GM23338 (cell line): ENCODE measurements around the gene VSTM2L. TPM values are rescaled to one million over a fixed set of nuclear protein-coding genes. Genes with fewer than 3 reads are reported as not detected.

ENCODE experiments used
- ATAC-seq: fragments of 200-7000 bp; cut with Tn5 transposase; 3 replicates; pipeline ENCODE4 v1.9.1; 2020
- DNase-seq: peaks from one replicate; pipeline ENCODE4 v3.0.0-alpha.2; 2015; ENCODE audit warnings: low spot score
- H2AFZ ChIP-seq: fragments of 200-600 bp; sonication (generic); 2 replicates; pipeline ENCODE4 v1.8.0; 2016; ENCODE audit warnings: antibody characterized with exemption, mild to moderate bottlenecking, moderate library complexity
- H3F3A ChIP-seq: fragments of 200-600 bp; sonication (generic); replicated peaks from 2 replicates; pipeline ENCODE4 v1.8.0; 2017; ENCODE audit warnings: antibody characterized with exemption, mixed run types, low read depth
- H3K27ac ChIP-seq: fragments of 200-600 bp; sonication (generic); 2 replicates; pipeline ENCODE4 v1.6.1; 2016; ENCODE audit warnings: low read depth
- H3K27me3 ChIP-seq: fragments of 200-600 bp; sonication (generic); 2 replicates; pipeline ENCODE4 v1.8.0; 2016; ENCODE audit warnings: mild to moderate bottlenecking, mixed run types, moderate library complexity; ENCODE audit not compliant: insufficient read depth
- H3K36me3 ChIP-seq: fragments of 200-600 bp; sonication (generic); 2 replicates; pipeline ENCODE4 v1.8.0; 2016; ENCODE audit warnings: mild to moderate bottlenecking; ENCODE audit not compliant: insufficient read depth
- H3K4me1 ChIP-seq: fragments of 200-600 bp; sonication (generic); 2 replicates; pipeline ENCODE4 v1.8.0; 2016; ENCODE audit warnings: mild to moderate bottlenecking, moderate library complexity; ENCODE audit not compliant: insufficient read depth
- H3K4me2 ChIP-seq: fragments of 200-600 bp; sonication (generic); 2 replicates; pipeline ENCODE4 v1.7.1; 2017; ENCODE audit warnings: mixed run types
- H3K4me3 ChIP-seq: fragments of 200-600 bp; sonication (generic); 2 replicates; pipeline ENCODE4 v1.6.1; 2016; ENCODE audit warnings: mixed run types
- H3K79me2 ChIP-seq: fragments of 200-600 bp; sonication (generic); replicated peaks from 2 replicates; pipeline ENCODE4 v1.8.0; 2017; ENCODE audit warnings: mild to moderate bottlenecking; ENCODE audit not compliant: insufficient read depth
- H3K9me2 ChIP-seq: fragments of 200-600 bp; sonication (generic); 2 replicates; pipeline ENCODE4 v1.8.0; 2017; ENCODE audit not compliant: insufficient read depth
- H4K20me1 ChIP-seq: fragments of 200-600 bp; sonication (generic); replicated peaks from 2 replicates; pipeline ENCODE4 v1.8.0; 2017; ENCODE audit warnings: mild to moderate bottlenecking; ENCODE audit not compliant: insufficient read depth
- H3K27ac Mint-ChIP-seq: 2 replicates; pipeline ENCODE4 v1.8.0; 2020; ENCODE audit warnings: inconsistent platforms, mild to moderate bottlenecking, moderate library complexity, mixed read lengths
- H3K27me3 Mint-ChIP-seq: 3 replicates; pipeline ENCODE4 v1.8.0; 2022; ENCODE audit warnings: low read depth, mild to moderate bottlenecking, moderate library complexity, mixed read lengths, inconsistent platforms; ENCODE audit not compliant: insufficient read depth, poor library complexity
- H3K36me3 Mint-ChIP-seq: 3 replicates; pipeline ENCODE4 v1.8.0; 2021; ENCODE audit warnings: low read depth, mild to moderate bottlenecking, inconsistent platforms, moderate library complexity, mixed read lengths
- H3K4me1 Mint-ChIP-seq: 3 replicates; pipeline ENCODE4 v1.8.0; 2020; ENCODE audit warnings: mild to moderate bottlenecking, inconsistent platforms, mixed read lengths
- H3K4me3 Mint-ChIP-seq: 3 replicates; pipeline ENCODE4 v1.8.0; 2021; ENCODE audit warnings: moderate library complexity, mild to moderate bottlenecking, inconsistent platforms, mixed read lengths
- H3K9me3 Mint-ChIP-seq: 3 replicates; pipeline ENCODE4 v1.8.0; 2020; ENCODE audit warnings: moderate library complexity, mild to moderate bottlenecking, inconsistent platforms, mixed read lengths
- EZH2 ChIP-seq: fragments of 200-600 bp; sonication (generic); IDR thresholded peaks from one replicate; pipeline ENCODE4 v1.8.0; 2017; ENCODE audit warnings: antibody characterized with exemption, mild to moderate bottlenecking, low read depth; ENCODE audit not compliant: unreplicated experiment
- EZH2phosphoT487 ChIP-seq: fragments of 200-600 bp; sonication (generic); IDR thresholded peaks from one replicate; pipeline ENCODE4 v1.8.1; 2018; ENCODE audit warnings: antibody characterized with exemption; ENCODE audit not compliant: unreplicated experiment
- polyA plus RNA-seq: library from polyadenylated mRNA; unstranded; fragments of >200 nt; fragmentation: Nextera tagmentation; extraction: Ambion mirVana; gene quantifications from 2 replicates; pipeline ENCODE4 v1.2.1, GENCODE V29; 2016
- total RNA-seq: library from RNA; depleted of rRNA; stranded (reverse); fragments of >200 nt; shearing (Covaris generic); gene quantifications from 2 replicates; pipeline ENCODE4 v1.2.3, GENCODE V29; 2014
- TF ChIP-seq, protein P1 (sequence below), 2 experiments: fragments of 200-600 bp in 1 of 2; sonication (generic) in 1 of 2; conservative IDR thresholded peaks; 2 replicates each; pipeline versions ENCODE4 v1.5.1 to v1.6.1; 2016 to 2017; ENCODE audit warnings: antibody characterized with exemption in 2 of 2, low read depth in 2 of 2, mild to moderate bottlenecking in 2 of 2, moderate library complexity in 1 of 2
- TF ChIP-seq, protein P2 (sequence below): fragments of 250-450 bp; sonication (Bioruptor Pico); IDR thresholded peaks from 2 replicates; pipeline ENCODE4 v1.5.0; 2020; ENCODE audit warnings: mild to moderate bottlenecking, moderate library complexity

VSTM2L gene
- total and polyA plus RNA-seq, 2 experiments from 2014 or later = 0.60 to 1.9 TPM

DNA sequence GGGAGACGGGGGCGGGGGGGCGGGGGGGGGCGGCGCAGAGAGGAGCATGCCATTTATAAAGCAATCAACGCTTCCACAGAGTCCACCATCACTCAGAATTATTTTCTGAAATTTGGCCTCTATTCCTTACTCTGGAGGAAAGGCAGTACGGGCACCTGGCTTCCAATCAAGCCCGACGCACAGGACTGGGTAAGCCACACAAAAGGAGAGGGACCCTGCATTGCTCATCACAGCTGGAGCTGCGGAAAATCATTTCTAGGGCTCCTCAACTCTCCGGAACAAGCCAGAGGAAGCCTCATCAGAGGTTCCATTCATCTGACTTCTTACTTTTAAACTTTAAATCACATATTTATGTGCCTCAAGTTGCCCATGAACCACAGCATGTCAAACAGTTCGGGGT, 74.4 kb downstream of the VSTM2L start:
- no peaks in the 10 kb centered on the region for H3F3A ChIP-seq
- no peaks in the 10 kb centered on the region; the same call in 1 of the 2 replicates for H3K27me3 ChIP-seq
- H3K4me1 Mint-ChIP-seq = peaks cover 34% of the 10 kb centered on the region
- no peak overlapping the region for H2AFZ ChIP-seq
- no peaks in the 10 kb centered on the region for H4K20me1 ChIP-seq
- H3K27ac ChIP-seq = no peak overlapping the region
- no peaks in the 10 kb centered on the region for H3K9me2 ChIP-seq
- H3K9me3 Mint-ChIP-seq = no peaks in the 10 kb centered on the region
- H3K36me3 ChIP-seq = no peaks in the 10 kb centered on the region
- peaks cover 13% of the 10 kb centered on the region for H3K27me3 Mint-ChIP-seq
- peak; percentile 32; the same call in 2 of the 3 replicates for ATAC-seq
- no peak overlapping the region for H3K4me3 Mint-ChIP-seq
- H3K36me3 Mint-ChIP-seq = no peaks in the 10 kb centered on the region; the same call in 2 of the 3 replicates
- H3K27ac Mint-ChIP-seq = no peak overlapping the region
- peak; percentile 34 for DNase-seq
- no peaks in the 10 kb centered on the region for H3K79me2 ChIP-seq
- TF ChIP-seq, protein P1, sequence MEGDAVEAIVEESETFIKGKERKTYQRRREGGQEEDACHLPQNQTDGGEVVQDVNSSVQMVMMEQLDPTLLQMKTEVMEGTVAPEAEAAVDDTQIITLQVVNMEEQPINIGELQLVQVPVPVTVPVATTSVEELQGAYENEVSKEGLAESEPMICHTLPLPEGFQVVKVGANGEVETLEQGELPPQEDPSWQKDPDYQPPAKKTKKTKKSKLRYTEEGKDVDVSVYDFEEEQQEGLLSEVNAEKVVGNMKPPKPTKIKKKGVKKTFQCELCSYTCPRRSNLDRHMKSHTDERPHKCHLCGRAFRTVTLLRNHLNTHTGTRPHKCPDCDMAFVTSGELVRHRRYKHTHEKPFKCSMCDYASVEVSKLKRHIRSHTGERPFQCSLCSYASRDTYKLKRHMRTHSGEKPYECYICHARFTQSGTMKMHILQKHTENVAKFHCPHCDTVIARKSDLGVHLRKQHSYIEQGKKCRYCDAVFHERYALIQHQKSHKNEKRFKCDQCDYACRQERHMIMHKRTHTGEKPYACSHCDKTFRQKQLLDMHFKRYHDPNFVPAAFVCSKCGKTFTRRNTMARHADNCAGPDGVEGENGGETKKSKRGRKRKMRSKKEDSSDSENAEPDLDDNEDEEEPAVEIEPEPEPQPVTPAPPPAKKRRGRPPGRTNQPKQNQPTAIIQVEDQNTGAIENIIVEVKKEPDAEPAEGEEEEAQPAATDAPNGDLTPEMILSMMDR (conservative IDR thresholded peaks at IDR 0.05; ENCODE audit: low read depth in 2 of 2) = no peak
- TF ChIP-seq, protein P2, sequence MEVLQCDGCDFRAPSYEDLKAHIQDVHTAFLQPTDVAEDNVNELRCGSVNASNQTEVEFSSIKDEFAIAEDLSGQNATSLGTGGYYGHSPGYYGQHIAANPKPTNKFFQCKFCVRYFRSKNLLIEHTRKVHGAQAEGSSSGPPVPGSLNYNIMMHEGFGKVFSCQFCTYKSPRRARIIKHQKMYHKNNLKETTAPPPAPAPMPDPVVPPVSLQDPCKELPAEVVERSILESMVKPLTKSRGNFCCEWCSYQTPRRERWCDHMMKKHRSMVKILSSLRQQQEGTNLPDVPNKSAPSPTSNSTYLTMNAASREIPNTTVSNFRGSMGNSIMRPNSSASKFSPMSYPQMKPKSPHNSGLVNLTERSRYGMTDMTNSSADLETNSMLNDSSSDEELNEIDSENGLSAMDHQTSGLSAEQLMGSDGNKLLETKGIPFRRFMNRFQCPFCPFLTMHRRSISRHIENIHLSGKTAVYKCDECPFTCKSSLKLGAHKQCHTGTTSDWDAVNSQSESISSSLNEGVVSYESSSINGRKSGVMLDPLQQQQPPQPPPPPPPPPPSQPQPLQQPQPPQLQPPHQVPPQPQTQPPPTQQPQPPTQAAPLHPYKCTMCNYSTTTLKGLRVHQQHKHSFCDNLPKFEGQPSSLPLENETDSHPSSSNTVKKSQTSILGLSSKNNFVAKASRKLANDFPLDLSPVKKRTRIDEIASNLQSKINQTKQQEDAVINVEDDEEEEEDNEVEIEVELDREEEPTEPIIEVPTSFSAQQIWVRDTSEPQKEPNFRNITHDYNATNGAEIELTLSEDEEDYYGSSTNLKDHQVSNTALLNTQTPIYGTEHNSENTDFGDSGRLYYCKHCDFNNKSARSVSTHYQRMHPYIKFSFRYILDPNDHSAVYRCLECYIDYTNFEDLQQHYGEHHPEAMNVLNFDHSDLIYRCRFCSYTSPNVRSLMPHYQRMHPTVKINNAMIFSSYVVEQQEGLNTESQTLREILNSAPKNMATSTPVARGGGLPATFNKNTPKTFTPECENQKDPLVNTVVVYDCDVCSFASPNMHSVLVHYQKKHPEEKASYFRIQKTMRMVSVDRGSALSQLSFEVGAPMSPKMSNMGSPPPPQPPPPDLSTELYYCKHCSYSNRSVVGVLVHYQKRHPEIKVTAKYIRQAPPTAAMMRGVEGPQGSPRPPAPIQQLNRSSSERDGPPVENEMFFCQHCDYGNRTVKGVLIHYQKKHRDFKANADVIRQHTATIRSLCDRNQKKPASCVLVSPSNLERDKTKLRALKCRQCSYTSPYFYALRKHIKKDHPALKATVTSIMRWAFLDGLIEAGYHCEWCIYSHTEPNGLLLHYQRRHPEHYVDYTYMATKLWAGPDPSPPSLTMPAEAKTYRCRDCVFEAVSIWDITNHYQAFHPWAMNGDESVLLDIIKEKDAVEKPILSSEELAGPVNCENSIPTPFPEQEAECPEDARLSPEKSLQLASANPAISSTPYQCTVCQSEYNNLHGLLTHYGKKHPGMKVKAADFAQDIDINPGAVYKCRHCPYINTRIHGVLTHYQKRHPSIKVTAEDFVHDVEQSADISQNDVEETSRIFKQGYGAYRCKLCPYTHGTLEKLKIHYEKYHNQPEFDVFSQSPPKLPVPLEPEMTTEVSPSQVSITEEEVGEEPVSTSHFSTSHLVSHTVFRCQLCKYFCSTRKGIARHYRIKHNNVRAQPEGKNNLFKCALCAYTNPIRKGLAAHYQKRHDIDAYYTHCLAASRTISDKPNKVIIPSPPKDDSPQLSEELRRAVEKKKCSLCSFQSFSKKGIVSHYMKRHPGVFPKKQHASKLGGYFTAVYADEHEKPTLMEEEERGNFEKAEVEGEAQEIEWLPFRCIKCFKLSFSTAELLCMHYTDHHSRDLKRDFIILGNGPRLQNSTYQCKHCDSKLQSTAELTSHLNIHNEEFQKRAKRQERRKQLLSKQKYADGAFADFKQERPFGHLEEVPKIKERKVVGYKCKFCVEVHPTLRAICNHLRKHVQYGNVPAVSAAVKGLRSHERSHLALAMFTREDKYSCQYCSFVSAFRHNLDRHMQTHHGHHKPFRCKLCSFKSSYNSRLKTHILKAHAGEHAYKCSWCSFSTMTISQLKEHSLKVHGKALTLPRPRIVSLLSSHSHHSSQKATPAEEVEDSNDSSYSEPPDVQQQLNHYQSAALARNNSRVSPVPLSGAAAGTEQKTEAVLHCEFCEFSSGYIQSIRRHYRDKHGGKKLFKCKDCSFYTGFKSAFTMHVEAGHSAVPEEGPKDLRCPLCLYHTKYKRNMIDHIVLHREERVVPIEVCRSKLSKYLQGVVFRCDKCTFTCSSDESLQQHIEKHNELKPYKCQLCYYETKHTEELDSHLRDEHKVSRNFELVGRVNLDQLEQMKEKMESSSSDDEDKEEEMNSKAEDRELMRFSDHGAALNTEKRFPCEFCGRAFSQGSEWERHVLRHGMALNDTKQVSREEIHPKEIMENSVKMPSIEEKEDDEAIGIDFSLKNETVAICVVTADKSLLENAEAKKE (CRISPR knock-in tag) = no peak
- no peak for TF ChIP-seq EZH2
- TF ChIP-seq EZH2phosphoT487 = no peak
- 0 out of 2 replicates have a peak overlapping the region, but pooled peaks have one; percentile 32 for H3K4me3 ChIP-seq
- peaks cover 35% of the 10 kb centered on the region for H3K4me1 ChIP-seq
- H3K4me2 ChIP-seq = peak overlapping the region; percentile 71; the same call in 1 of the 2 replicates
